ENCODE data around the gene TMEM178B.

Gene TMEM178B

DNA sequence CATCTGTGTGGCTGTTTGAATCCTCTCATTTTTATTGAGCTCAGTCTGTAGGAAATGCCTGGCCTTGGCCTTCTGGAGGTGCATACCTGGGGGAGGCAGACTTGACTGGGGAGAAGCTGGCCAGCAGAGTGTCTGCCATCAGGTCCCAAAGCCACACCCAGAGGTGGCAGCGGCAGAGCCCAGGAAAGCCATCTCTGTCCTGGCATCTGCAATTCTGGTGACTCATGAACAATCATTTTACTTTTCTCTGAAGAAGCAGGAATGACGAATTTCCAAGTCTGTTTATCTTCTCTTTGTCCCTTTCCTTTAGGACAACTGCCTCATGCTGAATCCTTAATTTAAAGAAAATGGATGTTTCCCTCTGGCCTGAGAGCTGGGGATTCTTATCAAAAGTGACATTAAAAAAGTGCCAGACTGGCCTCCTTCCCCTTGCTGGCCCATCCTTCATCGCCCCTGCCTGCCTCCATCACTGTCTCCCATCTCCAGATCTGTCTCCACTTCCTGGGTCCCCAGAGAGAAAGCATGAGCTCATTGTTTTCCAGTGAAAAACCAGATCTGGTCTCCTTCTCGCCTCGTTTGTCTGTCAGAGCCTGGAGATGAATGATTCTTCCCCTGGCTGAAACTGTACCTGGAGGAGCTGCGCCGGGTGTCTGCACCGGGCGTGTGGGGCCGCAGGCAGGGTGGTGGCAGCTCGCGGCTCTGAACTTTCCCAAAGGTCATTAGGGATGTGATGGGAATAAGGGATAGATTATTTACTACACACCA is 124.5 kb downstream of the TMEM178B start:
- no peak overlapping the region for H3K27ac ChIP-seq (ENCODE audit: low read length)

DNA sequence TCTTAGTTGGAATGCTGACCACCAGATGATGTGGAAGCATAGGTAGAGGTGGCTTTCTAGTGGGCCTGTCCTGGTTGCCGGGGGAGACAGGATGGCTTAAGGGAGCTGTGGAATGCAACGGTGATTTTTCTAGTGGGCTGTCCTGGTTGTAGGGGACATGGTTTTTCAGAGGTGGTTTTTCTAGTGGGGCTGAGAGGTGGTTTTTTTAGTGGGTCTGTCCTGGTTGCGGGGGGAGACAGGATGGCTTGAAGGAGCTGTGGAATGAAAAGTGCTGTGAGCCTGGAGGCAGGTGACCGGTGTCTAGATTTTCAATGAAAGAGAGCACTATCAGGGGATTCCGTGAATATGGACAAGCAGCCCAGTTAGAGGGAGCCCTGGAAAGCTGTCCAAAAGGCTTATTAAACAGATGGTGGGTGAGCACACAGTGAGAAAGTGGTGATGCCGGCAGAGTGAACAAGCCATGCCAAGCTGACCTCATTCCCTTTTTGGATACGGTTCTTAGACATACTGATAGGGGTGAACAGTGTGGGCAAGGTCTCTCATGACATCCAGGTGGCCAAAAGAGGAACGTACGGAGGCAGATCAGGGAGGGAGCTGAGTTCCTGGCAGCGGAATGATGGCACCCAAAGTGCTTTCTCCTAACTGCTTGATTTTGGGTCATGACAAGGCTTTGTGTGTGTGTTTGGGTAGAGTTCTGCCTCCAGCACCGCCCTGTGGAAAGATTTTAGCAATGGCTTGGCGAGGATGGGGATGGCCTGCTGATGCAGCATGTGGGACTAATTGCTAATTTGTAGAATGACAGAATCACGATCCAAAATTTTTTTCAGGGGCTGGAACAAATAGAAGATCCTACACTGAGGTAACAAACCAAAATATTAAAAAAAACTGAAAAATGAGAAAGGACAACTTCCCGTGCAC is 126.6 kb downstream of the TMEM178B start:
- Histone ChIP-seq H3K9ac (ENCODE audit: low read depth, low read length) (no peak overlapping the region), H3K4me3 (ENCODE audit: low read length) (no peak overlapping the region), H3K4me1 (ENCODE audit: insufficient read depth, low read length) (peaks cover 7% of the 10 kb centered on the region; the same call in 1 of the 2 replicates)

More for the DNA sequence above, 124.5 kb downstream of the TMEM178B start:
- Histone ChIP-seq H3K27me3 (ENCODE audit: insufficient read depth, low read length) (no peaks in the 10 kb centered on the region), H3K9me3 (ENCODE audit: insufficient read depth, low read depth, low read length) (no peaks in the 10 kb centered on the region), H3K4me3 (ENCODE audit: low read length) (no peak overlapping the region), H3K9ac (ENCODE audit: low read depth, low read length) (no peak overlapping the region), H3K36me3 (ENCODE audit: insufficient read depth, low read depth, low read length) (no peaks in the 10 kb centered on the region), H3K4me1 (ENCODE audit: insufficient read depth, low read length) (peaks cover 7% of the 10 kb centered on the region; the same call in 1 of the 2 replicates)

DNA sequence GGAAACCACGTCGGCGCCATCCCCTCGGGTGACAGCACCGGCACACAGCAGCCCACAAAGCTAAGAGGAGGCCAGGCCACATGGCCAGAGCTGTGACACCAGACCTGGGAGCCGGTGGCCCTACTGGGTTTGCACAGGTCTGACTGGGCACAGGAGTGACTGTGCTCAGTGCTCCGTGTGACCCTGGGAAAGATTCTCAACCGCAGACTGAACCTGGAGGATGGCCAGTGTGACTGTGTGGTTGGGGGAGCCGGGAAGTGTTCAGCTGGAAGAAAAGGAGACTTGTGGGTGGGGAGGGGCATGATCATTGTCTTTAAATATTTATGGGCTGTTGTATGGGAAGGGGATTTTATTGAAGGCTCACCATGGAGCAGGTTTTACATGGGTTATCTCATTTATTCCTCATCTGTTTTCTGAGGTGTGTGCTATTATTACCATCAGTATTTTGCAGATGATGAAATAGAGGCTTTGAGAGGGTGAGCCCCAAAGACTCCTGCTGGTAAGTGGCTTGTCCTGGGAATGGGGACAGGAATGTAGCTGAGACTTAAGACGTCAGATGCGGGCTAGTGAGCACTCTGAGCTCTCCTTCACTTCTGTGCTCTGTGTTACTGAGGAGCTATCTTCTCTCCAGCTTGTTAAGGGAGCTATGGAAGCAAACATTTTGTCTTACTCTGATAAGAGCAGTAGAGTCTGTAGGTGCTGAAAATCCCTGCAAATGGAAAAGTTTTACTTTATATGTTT is 127.5 kb downstream of the TMEM178B start:
- H3K4me3 ChIP-seq (ENCODE audit: low read length) = no peak overlapping the region
- H3K9me3 ChIP-seq (ENCODE audit: insufficient read depth, low read depth, low read length) = no peaks in the 10 kb centered on the region
- H3K27me3 ChIP-seq (ENCODE audit: insufficient read depth, low read length) = no peaks in the 10 kb centered on the region
- H3K4me1 ChIP-seq (ENCODE audit: insufficient read depth, low read length) = peaks cover 7% of the 10 kb centered on the region; the same call in 1 of the 2 replicates
- no peak overlapping the region for H3K9ac ChIP-seq (ENCODE audit: low read depth, low read length)
- H3K36me3 ChIP-seq (ENCODE audit: insufficient read depth, low read depth, low read length) = no peaks in the 10 kb centered on the region
- H3K27ac ChIP-seq (ENCODE audit: low read length) = no peak overlapping the region

More for the DNA sequence above, 126.6 kb downstream of the TMEM178B start:
- Histone ChIP-seq H3K9me3 (ENCODE audit: insufficient read depth, low read depth, low read length) (no peaks in the 10 kb centered on the region), H3K36me3 (ENCODE audit: insufficient read depth, low read depth, low read length) (no peaks in the 10 kb centered on the region), H3K27ac (ENCODE audit: low read length) (no peak overlapping the region), H3K27me3 (ENCODE audit: insufficient read depth, low read length) (no peaks in the 10 kb centered on the region)

DNA sequence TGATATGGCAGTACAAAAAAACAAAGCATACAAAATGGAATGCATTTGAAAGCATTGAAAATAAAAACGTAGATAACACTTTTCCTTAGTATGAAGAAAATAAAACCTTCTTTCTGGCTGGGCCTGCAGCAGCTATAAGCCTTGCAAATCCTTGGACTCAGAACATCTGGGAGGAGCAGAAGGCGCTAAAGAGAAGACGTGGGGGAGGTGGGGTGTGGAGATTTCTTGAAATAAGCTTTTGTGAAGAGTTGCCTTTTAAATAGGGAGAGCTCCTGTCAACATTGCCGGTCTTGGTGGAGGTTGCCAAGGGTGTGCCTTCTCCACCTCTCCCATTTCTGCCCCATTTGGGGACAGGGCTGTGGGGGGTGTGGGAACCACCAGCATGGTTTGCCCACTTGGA is 128.7 kb downstream of the TMEM178B start:
- Histone ChIP-seq H3K36me3 (ENCODE audit: insufficient read depth, low read depth, low read length) (no peaks in the 10 kb centered on the region), H3K4me3 (ENCODE audit: low read length) (no peak overlapping the region), H3K4me1 (ENCODE audit: insufficient read depth, low read length) (peaks cover 7% of the 10 kb centered on the region; the same call in 1 of the 2 replicates), H3K27me3 (ENCODE audit: insufficient read depth, low read length) (no peaks in the 10 kb centered on the region), H3K9me3 (ENCODE audit: insufficient read depth, low read depth, low read length) (no peaks in the 10 kb centered on the region), H3K27ac (ENCODE audit: low read length) (no peak overlapping the region), H3K9ac (ENCODE audit: low read depth, low read length) (no peak overlapping the region)

DNA sequence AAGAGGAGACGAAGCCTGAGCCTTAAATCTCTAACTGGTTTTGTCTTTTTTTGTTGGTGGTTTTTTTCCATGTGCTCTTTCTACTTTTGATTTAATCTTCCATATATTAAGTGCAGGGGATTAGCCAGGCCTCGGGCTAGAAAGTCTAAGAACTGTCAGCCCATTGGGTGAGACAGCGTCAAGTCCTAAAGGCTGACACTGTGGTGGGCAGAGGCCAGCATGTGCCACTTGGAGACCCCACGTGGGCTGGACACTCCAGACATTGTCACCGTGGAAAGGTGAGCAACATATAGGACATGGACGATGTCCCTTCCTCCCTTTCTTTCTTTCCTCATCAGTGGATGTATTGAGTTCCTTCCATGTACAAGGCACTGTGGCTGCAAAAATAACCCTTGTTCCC is 129.3 kb downstream of the TMEM178B start:
- no peak overlapping the region for H3K9ac ChIP-seq (ENCODE audit: low read depth, low read length)
- H3K4me3 ChIP-seq (ENCODE audit: low read length) = no peak overlapping the region
- H3K27ac ChIP-seq (ENCODE audit: low read length) = no peak overlapping the region
- H3K27me3 ChIP-seq (ENCODE audit: insufficient read depth, low read length) = no peaks in the 10 kb centered on the region
- H3K4me1 ChIP-seq (ENCODE audit: insufficient read depth, low read length) = peaks cover 7% of the 10 kb centered on the region; the same call in 1 of the 2 replicates
- H3K9me3 ChIP-seq (ENCODE audit: insufficient read depth, low read depth, low read length) = no peaks in the 10 kb centered on the region
- H3K36me3 ChIP-seq (ENCODE audit: insufficient read depth, low read depth, low read length) = no peaks in the 10 kb centered on the region

DNA sequence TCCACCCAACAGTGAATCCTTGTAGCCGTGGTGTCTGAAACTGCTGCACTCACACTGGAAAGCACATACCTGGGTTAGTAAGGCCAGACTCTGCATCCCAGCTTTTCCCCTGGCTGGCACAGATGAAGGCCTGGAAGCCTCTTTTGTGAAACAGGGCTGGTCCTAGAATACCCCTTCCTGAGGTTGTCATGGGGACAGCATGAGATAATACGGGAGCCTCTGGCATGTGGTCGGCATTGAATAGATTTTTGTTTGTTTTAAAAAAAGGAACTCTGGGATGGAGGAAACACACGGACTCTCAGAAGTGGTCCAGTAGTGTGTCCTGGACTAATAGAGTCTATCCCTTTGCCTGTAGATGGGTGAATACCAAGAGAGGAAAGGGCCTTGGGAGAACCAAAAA is 129.7 kb downstream of the TMEM178B start:
- Histone ChIP-seq H3K9me3 (ENCODE audit: insufficient read depth, low read depth, low read length) (no peaks in the 10 kb centered on the region), H3K27ac (ENCODE audit: low read length) (no peak overlapping the region), H3K27me3 (ENCODE audit: insufficient read depth, low read length) (no peaks in the 10 kb centered on the region), H3K4me1 (ENCODE audit: insufficient read depth, low read length) (peaks cover 5% of the 10 kb centered on the region; the same call in 1 of the 2 replicates), H3K9ac (ENCODE audit: low read depth, low read length) (no peak overlapping the region), H3K4me3 (ENCODE audit: low read length) (no peak overlapping the region), H3K36me3 (ENCODE audit: insufficient read depth, low read depth, low read length) (no peaks in the 10 kb centered on the region)

DNA sequence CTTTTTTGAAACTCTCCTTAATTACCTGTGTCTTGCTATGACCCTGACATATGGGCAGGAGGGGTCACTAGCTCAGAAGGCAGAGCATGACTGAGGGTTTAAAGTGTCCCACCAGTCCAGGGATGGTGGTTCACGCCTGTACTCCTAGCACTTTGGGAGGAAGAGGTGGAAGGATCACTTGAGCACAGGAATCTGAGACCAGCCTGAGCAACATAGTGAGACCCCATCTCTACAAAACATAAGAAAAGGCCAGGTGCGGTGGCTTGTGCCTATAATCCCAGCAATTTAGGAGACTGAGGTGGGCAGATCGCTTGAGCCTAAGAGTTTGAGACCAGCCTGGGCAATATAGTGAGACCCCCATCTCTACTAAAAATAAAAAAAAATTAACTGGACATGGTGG is 133.8 kb downstream of the TMEM178B start:
- no peaks in the 10 kb centered on the region for H3K9me3 ChIP-seq (ENCODE audit: insufficient read depth, low read depth, low read length)
- no peak overlapping the region for H3K9ac ChIP-seq (ENCODE audit: low read depth, low read length)
- H3K27ac ChIP-seq (ENCODE audit: low read length) = no peak overlapping the region
- no peaks in the 10 kb centered on the region for H3K27me3 ChIP-seq (ENCODE audit: insufficient read depth, low read length)
- no peaks in the 10 kb centered on the region for H3K36me3 ChIP-seq (ENCODE audit: insufficient read depth, low read depth, low read length)
- H3K4me1 ChIP-seq (ENCODE audit: insufficient read depth, low read length) = peaks cover 19% of the 10 kb centered on the region; the same call in 1 of the 2 replicates
- no peak overlapping the region for H3K4me3 ChIP-seq (ENCODE audit: low read length)

DNA sequence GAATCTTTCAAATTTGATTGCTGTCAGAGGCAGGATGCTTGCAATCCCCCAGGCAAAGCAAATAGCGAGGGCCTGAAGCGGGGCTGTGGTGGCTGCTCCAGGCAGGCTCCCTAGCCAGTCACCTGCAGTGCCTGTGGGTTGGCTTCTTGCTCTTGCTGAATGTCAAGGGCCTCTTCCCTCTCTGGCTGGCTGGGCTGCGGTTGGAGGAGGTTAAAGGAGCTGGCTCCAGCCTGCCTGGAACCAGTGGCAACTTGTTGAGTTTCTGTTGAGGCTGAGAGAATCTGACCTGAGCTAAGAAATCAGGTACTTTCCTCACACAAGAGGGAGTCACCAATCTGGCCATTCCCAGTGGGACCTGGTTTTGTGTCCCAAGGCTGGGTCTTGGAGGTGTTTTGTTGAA is 134.7 kb downstream of the TMEM178B start:
- Histone ChIP-seq H3K4me3 (ENCODE audit: low read length) (no peak overlapping the region), H3K4me1 (ENCODE audit: insufficient read depth, low read length) (peaks cover 23% of the 10 kb centered on the region; the same call in 1 of the 2 replicates), H3K27ac (ENCODE audit: low read length) (no peak overlapping the region), H3K9ac (ENCODE audit: low read depth, low read length) (no peak overlapping the region), H3K27me3 (ENCODE audit: insufficient read depth, low read length) (no peaks in the 10 kb centered on the region), H3K36me3 (ENCODE audit: insufficient read depth, low read depth, low read length) (no peaks in the 10 kb centered on the region), H3K9me3 (ENCODE audit: insufficient read depth, low read depth, low read length) (no peaks in the 10 kb centered on the region)

DNA sequence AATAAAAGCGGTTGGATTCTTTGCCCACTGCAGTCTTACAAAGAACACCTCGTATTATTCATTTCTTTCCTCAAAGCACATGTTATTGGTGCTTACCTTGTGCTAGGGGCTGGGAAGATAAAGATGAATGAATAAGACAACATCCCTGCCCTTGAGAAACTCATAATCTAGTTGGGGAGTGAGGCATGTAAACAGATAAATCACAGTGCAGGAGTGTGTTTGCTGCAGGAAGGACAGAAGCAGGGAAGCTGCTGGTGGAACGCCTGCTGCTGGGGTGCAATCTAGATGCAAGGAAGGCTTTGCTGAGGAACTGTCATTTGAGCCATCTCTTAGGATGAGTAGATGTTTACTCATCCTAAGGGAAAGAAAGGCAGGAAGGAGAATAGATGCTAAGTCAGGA is 135.6 kb downstream of the TMEM178B start:
- H3K9me3 ChIP-seq (ENCODE audit: insufficient read depth, low read depth, low read length) = no peaks in the 10 kb centered on the region
- H3K36me3 ChIP-seq (ENCODE audit: insufficient read depth, low read depth, low read length) = no peaks in the 10 kb centered on the region
- H3K4me3 ChIP-seq (ENCODE audit: low read length) = no peak overlapping the region
- H3K27me3 ChIP-seq (ENCODE audit: insufficient read depth, low read length) = no peaks in the 10 kb centered on the region
- no peak overlapping the region for H3K27ac ChIP-seq (ENCODE audit: low read length)
- H3K9ac ChIP-seq (ENCODE audit: low read depth, low read length) = no peak overlapping the region
- peaks cover 28% of the 10 kb centered on the region; the same call in 1 of the 2 replicates for H3K4me1 ChIP-seq (ENCODE audit: insufficient read depth, low read length)

DNA sequence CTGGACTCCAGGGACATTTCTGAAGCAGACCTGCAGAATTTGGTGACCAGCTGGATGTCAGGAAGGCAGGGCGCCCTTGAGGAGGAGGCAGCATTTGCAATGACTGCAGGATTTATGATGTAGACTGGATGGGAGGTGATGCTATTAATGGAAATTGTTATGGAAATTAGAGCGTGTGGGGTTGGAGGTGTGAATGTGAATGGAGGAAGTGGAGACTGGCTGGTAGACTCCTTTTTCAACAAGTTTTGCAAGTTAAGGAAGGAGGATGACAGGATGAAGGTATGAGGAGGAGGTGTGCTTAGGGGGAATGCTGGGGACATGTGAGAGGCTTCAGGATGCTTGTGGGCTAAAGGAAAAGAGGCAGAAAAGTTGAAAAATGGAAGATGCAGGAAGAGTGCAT is 137.0 kb downstream of the TMEM178B start:
- Histone ChIP-seq H3K36me3 (ENCODE audit: insufficient read depth, low read depth, low read length) (no peaks in the 10 kb centered on the region), H3K27ac (ENCODE audit: low read length) (no peak overlapping the region), H3K4me3 (ENCODE audit: low read length) (0 out of 2 replicates have a peak overlapping the region, but pooled peaks have one; percentile 15), H3K27me3 (ENCODE audit: insufficient read depth, low read length) (no peaks in the 10 kb centered on the region), H3K4me1 (ENCODE audit: insufficient read depth, low read length) (peaks cover 31% of the 10 kb centered on the region; the same call in 1 of the 2 replicates), H3K9ac (ENCODE audit: low read depth, low read length) (no peak overlapping the region), H3K9me3 (ENCODE audit: insufficient read depth, low read depth, low read length) (no peaks in the 10 kb centered on the region)

DNA sequence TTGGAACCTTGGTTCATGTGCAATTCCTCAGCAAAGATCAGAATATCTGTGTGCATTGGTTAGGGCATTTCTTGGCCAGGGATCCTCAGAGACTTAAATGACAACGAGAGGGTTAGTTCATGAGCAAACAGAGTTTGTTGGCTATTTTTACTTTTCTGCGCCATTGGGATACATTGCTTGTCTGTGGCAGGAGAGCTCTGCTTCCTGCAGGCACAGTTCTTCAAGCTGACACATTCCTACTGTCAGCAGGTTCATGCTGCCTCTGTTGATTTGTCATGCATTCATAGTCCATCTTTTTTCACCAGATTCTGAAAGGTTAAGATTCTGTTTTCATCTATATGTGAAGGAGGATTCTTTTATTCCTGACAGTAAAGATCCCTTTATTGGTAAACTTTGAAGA is 139.4 kb downstream of the TMEM178B start:
- Histone ChIP-seq H3K9ac (ENCODE audit: low read depth, low read length) (no peak overlapping the region), H3K9me3 (ENCODE audit: insufficient read depth, low read depth, low read length) (no peaks in the 10 kb centered on the region), H3K4me3 (ENCODE audit: low read length) (no peak overlapping the region), H3K36me3 (ENCODE audit: insufficient read depth, low read depth, low read length) (no peaks in the 10 kb centered on the region), H3K27me3 (ENCODE audit: insufficient read depth, low read length) (no peaks in the 10 kb centered on the region), H3K4me1 (ENCODE audit: insufficient read depth, low read length) (peaks cover 31% of the 10 kb centered on the region; the same call in 1 of the 2 replicates), H3K27ac (ENCODE audit: low read length) (no peak overlapping the region)

Measured in iPS-20b (cell line).